Thyroid gland (tissue), 4 donors: ENCODE measurements around the gene ATM. TPM values are rescaled to one million over a fixed set of nuclear protein-coding genes. Genes with fewer than 3 reads are reported as not detected.

Experiments used
- DNase-seq, 2 donors: peaks; one replicate each; pipeline ENCODE4 v3.0.0-alpha.2; 2019
- H3K27ac ChIP-seq, 3 donors: fragments of 200-600 bp; sonication (generic); 1 replicate in 2 of 3; 2 replicates in 1 of 3; pipeline ENCODE4 v1.5.1; 2016 to 2019; ENCODE audit warnings: mild to moderate bottlenecking in 1 of 3, moderate library complexity in 1 of 3
- H3K27me3 ChIP-seq: fragments of 200-600 bp; sonication (generic); one replicate; pipeline ENCODE4 v1.5.1; 2019
- H3K36me3 ChIP-seq, 2 donors: fragments of 200-600 bp; sonication (generic); one replicate each; pipeline ENCODE4 v1.5.1; 2016 to 2019
- H3K4me1 ChIP-seq, 2 donors: fragments of 200-600 bp; sonication (generic); one replicate each; pipeline ENCODE4 v1.5.1; 2017 to 2019
- H3K4me3 ChIP-seq, 3 donors: fragments of 200-600 bp; sonication (generic); replicated peaks in 1 of 3; 1 replicate in 2 of 3; 2 replicates in 1 of 3; pipeline ENCODE4 v1.5.1; 2016; ENCODE audit warnings: mild to moderate bottlenecking in 1 of 3
- H3K9me3 ChIP-seq: fragments of 200-600 bp; sonication (generic); one replicate; pipeline ENCODE4 v1.5.1; 2017
- POLR2A ChIP-seq, 2 donors: fragments of 450-650 bp; IDR thresholded peaks; one replicate each; pipeline ENCODE4 v1.6.1; 2017; ENCODE audit warnings: antibody characterized with exemption in 2 of 2, mild to moderate bottlenecking in 2 of 2, moderate library complexity in 1 of 2
- WGBS, 2 donors: methylation state at CpG; one replicate each; pipeline ENCODE4 v1.1.5; 2017; 5-methylcytosine and 5-hydroxymethylcytosine counted together
- intact Hi-C: fragments of 100-400 bp; cut with DNase I; formaldehyde crosslinking; loops from one replicate; pipeline ENCODE4 v1.15.1; 2023
- total RNA-seq, 4 donors: library from RNA; depleted of rRNA; stranded (reverse); fragments of >200 nt; gene quantifications; one replicate each; pipeline ENCODE4 v1.2.3, GENCODE V29; 2016
- TF ChIP-seq, protein P1 (sequence below), 6 experiments: fragments of 200-600 bp in 3 of 6; fragments of 450-650 bp in 3 of 6; sonication (generic) in 3 of 6; IDR thresholded peaks; one replicate each; pipeline ENCODE4 v1.5.1; 2016 to 2019; ENCODE audit warnings: antibody characterized with exemption in 6 of 6, mild to moderate bottlenecking in 2 of 6, inconsistent platforms in 1 of 6, moderate library complexity in 1 of 6

The ATM gene, protein sequence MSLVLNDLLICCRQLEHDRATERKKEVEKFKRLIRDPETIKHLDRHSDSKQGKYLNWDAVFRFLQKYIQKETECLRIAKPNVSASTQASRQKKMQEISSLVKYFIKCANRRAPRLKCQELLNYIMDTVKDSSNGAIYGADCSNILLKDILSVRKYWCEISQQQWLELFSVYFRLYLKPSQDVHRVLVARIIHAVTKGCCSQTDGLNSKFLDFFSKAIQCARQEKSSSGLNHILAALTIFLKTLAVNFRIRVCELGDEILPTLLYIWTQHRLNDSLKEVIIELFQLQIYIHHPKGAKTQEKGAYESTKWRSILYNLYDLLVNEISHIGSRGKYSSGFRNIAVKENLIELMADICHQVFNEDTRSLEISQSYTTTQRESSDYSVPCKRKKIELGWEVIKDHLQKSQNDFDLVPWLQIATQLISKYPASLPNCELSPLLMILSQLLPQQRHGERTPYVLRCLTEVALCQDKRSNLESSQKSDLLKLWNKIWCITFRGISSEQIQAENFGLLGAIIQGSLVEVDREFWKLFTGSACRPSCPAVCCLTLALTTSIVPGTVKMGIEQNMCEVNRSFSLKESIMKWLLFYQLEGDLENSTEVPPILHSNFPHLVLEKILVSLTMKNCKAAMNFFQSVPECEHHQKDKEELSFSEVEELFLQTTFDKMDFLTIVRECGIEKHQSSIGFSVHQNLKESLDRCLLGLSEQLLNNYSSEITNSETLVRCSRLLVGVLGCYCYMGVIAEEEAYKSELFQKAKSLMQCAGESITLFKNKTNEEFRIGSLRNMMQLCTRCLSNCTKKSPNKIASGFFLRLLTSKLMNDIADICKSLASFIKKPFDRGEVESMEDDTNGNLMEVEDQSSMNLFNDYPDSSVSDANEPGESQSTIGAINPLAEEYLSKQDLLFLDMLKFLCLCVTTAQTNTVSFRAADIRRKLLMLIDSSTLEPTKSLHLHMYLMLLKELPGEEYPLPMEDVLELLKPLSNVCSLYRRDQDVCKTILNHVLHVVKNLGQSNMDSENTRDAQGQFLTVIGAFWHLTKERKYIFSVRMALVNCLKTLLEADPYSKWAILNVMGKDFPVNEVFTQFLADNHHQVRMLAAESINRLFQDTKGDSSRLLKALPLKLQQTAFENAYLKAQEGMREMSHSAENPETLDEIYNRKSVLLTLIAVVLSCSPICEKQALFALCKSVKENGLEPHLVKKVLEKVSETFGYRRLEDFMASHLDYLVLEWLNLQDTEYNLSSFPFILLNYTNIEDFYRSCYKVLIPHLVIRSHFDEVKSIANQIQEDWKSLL (N-terminal part only)
- total RNA-seq: 100 to 1,000 TPM in 3 of 4 donors, 10 to 100 TPM in 1; 84.4 to 207 (median 137) TPM

DNA sequence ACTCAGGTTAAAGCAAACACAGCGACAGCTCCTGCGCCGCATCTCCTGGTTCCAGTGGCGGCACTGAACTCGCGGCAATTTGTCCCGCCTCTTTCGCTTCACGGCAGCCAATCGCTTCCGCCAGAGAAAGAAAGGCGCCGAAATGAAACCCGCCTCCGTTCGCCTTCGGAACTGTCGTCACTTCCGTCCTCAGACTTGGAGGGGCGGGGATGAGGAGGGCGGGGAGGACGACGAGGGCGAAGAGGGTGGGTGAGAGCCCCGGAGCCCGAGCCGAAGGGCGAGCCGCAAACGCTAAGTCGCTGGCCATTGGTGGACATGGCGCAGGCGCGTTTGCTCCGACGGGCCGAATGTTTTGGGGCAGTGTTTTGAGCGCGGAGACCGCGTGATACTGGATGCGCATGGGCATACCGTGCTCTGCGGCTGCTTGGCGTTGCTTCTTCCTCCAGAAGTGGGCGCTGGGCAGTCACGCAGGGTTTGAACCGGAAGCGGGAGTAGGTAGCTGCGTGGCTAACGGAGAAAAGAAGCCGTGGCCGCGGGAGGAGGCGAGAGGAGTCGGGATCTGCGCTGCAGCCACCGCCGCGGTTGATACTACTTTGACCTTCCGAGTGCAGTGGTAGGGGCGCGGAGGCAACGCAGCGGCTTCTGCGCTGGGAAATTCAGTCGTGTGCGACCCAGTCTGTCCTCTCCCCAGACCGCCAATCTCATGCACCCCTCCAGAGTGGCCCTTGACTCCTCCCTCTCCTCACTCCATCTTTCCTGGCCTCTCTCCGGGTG is at the start of gene ATM, which contains the start of gene NPAT:
Gene ATM, plus strand, starts transcription at position 494 of the 774 bp plus-strand sequence. CDS start 4,558 bp downstream, outside the sequence.
Gene NPAT, minus strand, starts transcription at position 65 of the 774 bp plus-strand sequence. CDS start 102 bp downstream, outside the sequence.
- H3K4me1 ChIP-seq: peaks cover 31 to 35% of the 10 kb centered on the region in 2 donors
- no peaks in the 10 kb centered on the region for H3K27me3 ChIP-seq
- peak within 1 kb of the TSS; percentile 87 to 94 (median 93) for H3K27ac ChIP-seq
- 0 to 1% methylated on average over 46 to 66 of the region's 70 CpGs for WGBS, 2 donors
- H3K4me3 ChIP-seq: peak within 1 kb of the TSS; percentile 32 to 86 (median 69)
- no peaks in the 10 kb centered on the region for H3K36me3 ChIP-seq
- H3K9me3 ChIP-seq: no peaks in the 10 kb centered on the region
- intact Hi-C loops: loop anchor here (10.0 kb wide), 1 partner anchor 98 kb away; the partner anchor contains the start of gene ACAT1
- peak; percentile 100 for DNase-seq
- TF ChIP-seq POLR2A (IDR thresholded peaks at IDR 0.05): peak; percentile 42 to 94
- TF ChIP-seq, protein P1, sequence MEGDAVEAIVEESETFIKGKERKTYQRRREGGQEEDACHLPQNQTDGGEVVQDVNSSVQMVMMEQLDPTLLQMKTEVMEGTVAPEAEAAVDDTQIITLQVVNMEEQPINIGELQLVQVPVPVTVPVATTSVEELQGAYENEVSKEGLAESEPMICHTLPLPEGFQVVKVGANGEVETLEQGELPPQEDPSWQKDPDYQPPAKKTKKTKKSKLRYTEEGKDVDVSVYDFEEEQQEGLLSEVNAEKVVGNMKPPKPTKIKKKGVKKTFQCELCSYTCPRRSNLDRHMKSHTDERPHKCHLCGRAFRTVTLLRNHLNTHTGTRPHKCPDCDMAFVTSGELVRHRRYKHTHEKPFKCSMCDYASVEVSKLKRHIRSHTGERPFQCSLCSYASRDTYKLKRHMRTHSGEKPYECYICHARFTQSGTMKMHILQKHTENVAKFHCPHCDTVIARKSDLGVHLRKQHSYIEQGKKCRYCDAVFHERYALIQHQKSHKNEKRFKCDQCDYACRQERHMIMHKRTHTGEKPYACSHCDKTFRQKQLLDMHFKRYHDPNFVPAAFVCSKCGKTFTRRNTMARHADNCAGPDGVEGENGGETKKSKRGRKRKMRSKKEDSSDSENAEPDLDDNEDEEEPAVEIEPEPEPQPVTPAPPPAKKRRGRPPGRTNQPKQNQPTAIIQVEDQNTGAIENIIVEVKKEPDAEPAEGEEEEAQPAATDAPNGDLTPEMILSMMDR (IDR thresholded peaks at IDR 0.05): peak in 5 of 6 experiments; percentile 32 to 78 (median 63)

DNA sequence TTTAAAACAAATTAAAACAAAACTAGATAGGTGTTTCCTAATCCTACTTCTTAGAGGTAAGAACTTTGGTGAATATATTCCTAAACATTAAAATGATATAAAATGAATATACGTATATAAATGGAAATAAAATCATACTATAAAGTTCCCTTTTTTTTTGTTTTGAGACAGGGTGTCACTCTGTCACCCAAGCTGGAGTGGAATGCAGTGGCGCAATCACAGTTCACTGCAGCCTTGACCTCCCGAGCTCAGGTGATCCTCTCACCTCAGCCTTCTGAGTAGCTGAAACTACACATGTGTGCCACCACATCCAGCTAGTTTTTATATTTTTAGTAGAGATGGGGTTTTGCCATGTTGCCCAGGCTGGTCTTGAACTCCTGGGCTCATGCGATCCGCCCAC is 45.3 kb upstream of the ATM start:
- no peak for TF ChIP-seq POLR2A (IDR thresholded peaks at IDR 0.05)
- TF ChIP-seq, protein P1 (IDR thresholded peaks at IDR 0.05): no peak
- Histone ChIP-seq H3K27ac (no peak overlapping the region), H3K9me3 (no peaks in the 10 kb centered on the region), H3K36me3 (peaks cover 0 to 4% of the 10 kb centered on the region in 2 donors), H3K4me1 (no peaks in the 10 kb centered on the region), H3K4me3 (no peak overlapping the region), H3K27me3 (no peaks in the 10 kb centered on the region)
- intact Hi-C loops: no loop called here
- no peak for DNase-seq
- 93 to 98% methylated on average over 5 of the region's 5 CpGs for WGBS, 2 donors

- no peak overlapping the region for H3K4me3 ChIP-seq
- peaks cover 4 to 5% of the 10 kb centered on the region in 2 donors for H3K36me3 ChIP-seq
- H3K27me3 ChIP-seq: no peaks in the 10 kb centered on the region
- DNase-seq: no peak
- intact Hi-C loops: no loop called here
- TF ChIP-seq POLR2A (IDR thresholded peaks at IDR 0.05): no peak
- TF ChIP-seq, protein P1 (IDR thresholded peaks at IDR 0.05): no peak
- no peaks in the 10 kb centered on the region for H3K9me3 ChIP-seq
- H3K4me1 ChIP-seq: no peaks in the 10 kb centered on the region
- no peak overlapping the region for H3K27ac ChIP-seq
Observed at GRCh38 chr11:108193725-108194124, 29.1 kb upstream of the ATM start.

GRCh38 chr11:108196901-108197300 is 26.0 kb upstream of the ATM start:
- Histone ChIP-seq H3K9me3 (no peaks in the 10 kb centered on the region), H3K36me3 (peaks cover 0 to 4% of the 10 kb centered on the region in 2 donors), H3K27me3 (no peaks in the 10 kb centered on the region), H3K27ac (no peak overlapping the region), H3K4me1 (no peaks in the 10 kb centered on the region), H3K4me3 (no peak overlapping the region)
- no peak for DNase-seq
- TF ChIP-seq, protein P1 (IDR thresholded peaks at IDR 0.05): no peak
- no peak for TF ChIP-seq POLR2A (IDR thresholded peaks at IDR 0.05)
- 86 to 92% methylated on average over 3 of the region's 3 CpGs for WGBS, 2 donors
- intact Hi-C loops: no loop called here
